ENCODE results near the gene EEF1AKMT2.
A peak's percentile ranks its signal among the peaks of the same experiment; 100 is the strongest.

EEF1AKMT2 gene

DNA sequence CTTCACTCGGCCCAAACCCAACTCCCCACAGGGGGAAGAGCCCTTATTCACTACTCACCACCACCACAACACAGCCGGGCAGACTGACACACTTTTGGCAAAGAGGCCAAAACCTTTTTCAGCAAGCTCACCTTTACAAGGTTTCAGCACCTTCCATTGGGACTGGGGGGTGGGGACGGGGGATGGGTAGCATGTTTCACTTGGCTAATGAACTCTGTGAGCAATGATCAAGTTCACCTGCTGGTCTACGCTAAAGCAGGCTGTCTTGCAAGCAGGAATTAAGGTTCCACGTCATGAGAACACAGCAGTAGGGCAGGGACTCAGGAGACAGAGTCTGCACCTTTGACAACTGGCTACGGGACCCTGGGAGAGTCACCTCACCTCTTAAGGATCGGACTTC is 54.5 kb downstream of the EEF1AKMT2 start:
- TF ChIP-seq, protein P1, sequence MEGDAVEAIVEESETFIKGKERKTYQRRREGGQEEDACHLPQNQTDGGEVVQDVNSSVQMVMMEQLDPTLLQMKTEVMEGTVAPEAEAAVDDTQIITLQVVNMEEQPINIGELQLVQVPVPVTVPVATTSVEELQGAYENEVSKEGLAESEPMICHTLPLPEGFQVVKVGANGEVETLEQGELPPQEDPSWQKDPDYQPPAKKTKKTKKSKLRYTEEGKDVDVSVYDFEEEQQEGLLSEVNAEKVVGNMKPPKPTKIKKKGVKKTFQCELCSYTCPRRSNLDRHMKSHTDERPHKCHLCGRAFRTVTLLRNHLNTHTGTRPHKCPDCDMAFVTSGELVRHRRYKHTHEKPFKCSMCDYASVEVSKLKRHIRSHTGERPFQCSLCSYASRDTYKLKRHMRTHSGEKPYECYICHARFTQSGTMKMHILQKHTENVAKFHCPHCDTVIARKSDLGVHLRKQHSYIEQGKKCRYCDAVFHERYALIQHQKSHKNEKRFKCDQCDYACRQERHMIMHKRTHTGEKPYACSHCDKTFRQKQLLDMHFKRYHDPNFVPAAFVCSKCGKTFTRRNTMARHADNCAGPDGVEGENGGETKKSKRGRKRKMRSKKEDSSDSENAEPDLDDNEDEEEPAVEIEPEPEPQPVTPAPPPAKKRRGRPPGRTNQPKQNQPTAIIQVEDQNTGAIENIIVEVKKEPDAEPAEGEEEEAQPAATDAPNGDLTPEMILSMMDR (conservative IDR thresholded peaks at IDR 0.05; ENCODE audit: low read depth, low read length), result no peak
- Histone ChIP-seq H3K9ac (no peak overlapping the region), H3K27ac (no peak overlapping the region; the same call in 1 of the 2 replicates), H2AFZ (ENCODE audit: low read depth) (no peak overlapping the region), H3K4me3 (IDR thresholded peaks at IDR 0.05; ENCODE audit: insufficient read depth, low read depth, low read length) (no peak overlapping the region), H3K4me1 (ENCODE audit: low read depth, poor library complexity, severe bottlenecking) (peaks cover 94% of the 10 kb centered on the region), H3K79me2 (ENCODE audit: insufficient read depth, low read depth) (peaks cover 64% of the 10 kb centered on the region), H3K36me3 (ENCODE audit: insufficient read depth) (no peaks in the 10 kb centered on the region), H3K4me2 (peak overlapping the region; percentile 95; the same call in 1 of the 2 replicates), H4K20me1 (ENCODE audit: insufficient read depth) (no peaks in the 10 kb centered on the region), H3K27me3 (ENCODE audit: insufficient read depth, low read depth) (no peaks in the 10 kb centered on the region)

DNA sequence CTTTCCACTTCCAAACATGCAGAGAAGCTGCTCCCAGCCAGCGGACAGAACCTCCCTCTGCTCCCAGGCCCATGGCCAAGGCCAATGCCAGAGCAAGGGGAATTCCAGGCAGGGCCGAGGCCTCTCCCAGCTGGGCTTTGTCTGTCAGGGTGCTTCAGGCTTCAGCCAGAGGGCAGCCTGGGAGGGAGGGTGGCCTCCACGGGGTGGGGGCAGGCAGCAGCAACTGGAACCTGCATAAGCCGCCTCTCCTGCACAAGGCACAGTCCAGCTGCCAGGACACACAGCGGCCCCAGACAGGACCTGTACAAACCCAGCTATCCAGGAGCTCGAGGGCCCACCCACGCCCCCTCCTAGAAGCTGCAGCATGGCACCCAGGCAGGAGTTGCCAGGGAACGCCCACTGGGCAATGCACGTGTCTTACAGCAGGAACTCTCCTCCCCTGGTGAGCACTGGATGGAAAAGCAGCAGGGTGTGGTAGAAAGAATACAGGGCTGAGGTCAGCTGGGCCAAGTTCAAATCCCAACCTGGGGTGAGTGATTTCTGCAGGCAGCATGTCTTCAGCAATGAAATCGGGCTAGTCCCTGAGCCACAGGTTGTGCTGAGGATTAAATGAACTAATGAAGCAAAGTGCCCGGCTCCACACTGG is 55.1 kb downstream of the EEF1AKMT2 start:
- Histone ChIP-seq H3K27ac (no peak overlapping the region; the same call in 1 of the 2 replicates), H3K79me2 (ENCODE audit: insufficient read depth, low read depth) (peaks cover 63% of the 10 kb centered on the region), H3K4me3 (IDR thresholded peaks at IDR 0.05; ENCODE audit: insufficient read depth, low read depth, low read length) (no peak overlapping the region), H2AFZ (ENCODE audit: low read depth) (no peak overlapping the region), H3K36me3 (ENCODE audit: insufficient read depth) (no peaks in the 10 kb centered on the region), H3K27me3 (ENCODE audit: insufficient read depth, low read depth) (no peaks in the 10 kb centered on the region), H4K20me1 (ENCODE audit: insufficient read depth) (no peaks in the 10 kb centered on the region), H3K4me2 (peak overlapping the region; percentile 95; the same call in 1 of the 2 replicates), H3K4me1 (ENCODE audit: low read depth, poor library complexity, severe bottlenecking) (peaks cover 88% of the 10 kb centered on the region), H3K9ac (no peak overlapping the region)
- TF ChIP-seq, protein P1 (conservative IDR thresholded peaks at IDR 0.05; ENCODE audit: low read depth, low read length), result no peak

DNA sequence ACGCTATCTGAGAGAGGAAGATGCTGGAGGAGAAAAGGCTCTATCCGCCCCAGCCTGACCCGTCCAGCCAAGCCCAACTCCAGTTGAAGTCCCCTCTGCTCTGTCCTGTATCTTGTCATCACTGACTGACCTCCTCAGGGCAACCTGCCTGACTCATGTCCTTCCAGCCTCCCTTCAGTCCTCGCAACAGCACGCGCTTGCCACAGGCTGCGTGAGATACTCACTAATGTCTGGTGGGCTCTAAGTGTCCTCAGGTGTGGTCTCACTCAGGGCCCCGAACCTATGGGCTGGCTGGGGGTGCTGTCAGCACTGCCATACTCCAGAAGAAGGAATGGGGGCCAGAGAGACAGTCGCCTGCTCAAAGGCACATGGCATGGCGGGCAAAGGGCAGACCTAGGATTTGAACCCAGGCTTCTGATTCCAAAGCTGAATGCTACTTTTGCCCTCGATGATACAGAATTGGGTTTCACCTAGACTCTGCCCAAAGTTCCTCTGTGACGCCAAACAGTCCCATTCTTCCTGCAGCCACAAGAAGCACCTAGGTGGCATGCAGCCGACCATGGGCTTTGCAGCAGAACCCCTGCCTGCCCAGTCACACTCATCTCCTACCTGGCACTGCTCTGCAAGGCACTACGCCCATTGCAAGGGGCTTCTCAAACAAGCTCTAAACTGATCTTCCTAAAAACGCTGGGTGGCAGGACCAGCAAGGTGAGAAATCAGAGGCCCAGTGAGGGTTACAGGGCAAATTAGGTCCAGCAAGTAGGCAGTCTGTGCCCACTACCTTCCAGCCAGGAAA is 56.0 kb downstream of the EEF1AKMT2 start:
- H3K27ac ChIP-seq, result peak overlapping the region; percentile 41; the same call in 1 of the 2 replicates
- peaks cover 64% of the 10 kb centered on the region for H3K79me2 ChIP-seq (ENCODE audit: insufficient read depth, low read depth)
- H3K4me3 ChIP-seq (IDR thresholded peaks at IDR 0.05; ENCODE audit: insufficient read depth, low read depth, low read length), result no peak overlapping the region
- H3K27me3 ChIP-seq (ENCODE audit: insufficient read depth, low read depth), result no peaks in the 10 kb centered on the region
- H4K20me1 ChIP-seq (ENCODE audit: insufficient read depth), result no peaks in the 10 kb centered on the region
- H3K4me2 ChIP-seq, result peak overlapping the region; percentile 4; the same call in 1 of the 2 replicates
- no peak overlapping the region for H2AFZ ChIP-seq (ENCODE audit: low read depth)
- peaks cover 79% of the 10 kb centered on the region for H3K4me1 ChIP-seq (ENCODE audit: low read depth, poor library complexity, severe bottlenecking)
- H3K36me3 ChIP-seq (ENCODE audit: insufficient read depth), result no peaks in the 10 kb centered on the region
- no peak overlapping the region for H3K9ac ChIP-seq
- TF ChIP-seq, protein P1 (conservative IDR thresholded peaks at IDR 0.05; ENCODE audit: low read depth, low read length), result no peak

DNA sequence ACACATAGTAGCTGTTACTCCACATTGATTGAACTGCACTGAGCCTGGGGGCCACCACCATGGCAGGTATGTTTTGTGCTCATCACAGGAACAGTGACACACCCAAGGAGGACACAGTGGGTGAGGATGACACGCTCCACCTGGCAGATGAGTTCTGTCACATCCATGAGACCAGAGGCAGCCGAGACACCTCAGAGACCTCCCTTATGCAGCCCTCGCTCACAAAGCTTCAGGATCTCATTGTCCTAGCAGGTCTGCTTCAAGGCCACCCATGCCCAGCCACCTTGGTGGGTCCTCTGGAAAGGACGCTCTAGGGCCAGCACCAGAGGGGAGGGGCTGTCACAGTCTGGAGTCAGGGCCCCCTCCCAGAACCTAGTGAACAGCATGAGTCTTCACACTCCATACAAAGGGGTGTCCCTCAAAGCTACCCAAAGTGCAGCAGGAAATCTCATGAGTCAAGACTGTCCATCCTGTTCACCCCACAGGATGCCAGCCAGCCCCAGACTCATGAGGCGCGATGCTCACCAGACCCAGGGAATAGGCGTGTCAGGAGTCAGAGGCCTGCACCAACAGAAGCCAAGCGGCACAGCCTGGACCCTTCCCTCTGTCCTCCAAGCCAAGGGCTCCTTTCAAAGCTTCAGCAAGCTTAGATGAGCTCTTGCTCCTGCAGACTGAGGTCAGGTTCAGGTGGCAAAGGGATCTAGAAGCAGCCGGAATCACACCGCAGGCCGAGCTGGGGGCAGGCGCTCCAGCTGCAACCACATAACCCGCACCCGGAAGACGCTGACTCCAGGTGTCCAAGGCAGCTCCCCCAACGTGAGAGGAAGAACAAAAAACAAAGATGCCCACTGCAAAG is 57.1 kb downstream of the EEF1AKMT2 start:
- Histone ChIP-seq H3K27me3 (ENCODE audit: insufficient read depth, low read depth) (no peaks in the 10 kb centered on the region), H3K27ac (peak overlapping the region; percentile 41; the same call in 1 of the 2 replicates), H3K36me3 (ENCODE audit: insufficient read depth) (no peaks in the 10 kb centered on the region), H3K4me1 (ENCODE audit: low read depth, poor library complexity, severe bottlenecking) (peaks cover 67% of the 10 kb centered on the region), H2AFZ (ENCODE audit: low read depth) (no peak overlapping the region), H3K9ac (no peak overlapping the region), H3K4me3 (IDR thresholded peaks at IDR 0.05; ENCODE audit: insufficient read depth, low read depth, low read length) (no peak overlapping the region), H4K20me1 (ENCODE audit: insufficient read depth) (no peaks in the 10 kb centered on the region), H3K79me2 (ENCODE audit: insufficient read depth, low read depth) (peaks cover 63% of the 10 kb centered on the region), H3K4me2 (peak overlapping the region; percentile 26; the same call in 1 of the 2 replicates)
- TF ChIP-seq, protein P1 (conservative IDR thresholded peaks at IDR 0.05; ENCODE audit: low read depth, low read length), result no peak

Measured in KMS-11 (cell line).